AG09309 (cell line): Measurements from ENCODE around the gene SLC39A11.

Experiments used
- DNase-seq: peaks from one replicate; pipeline ENCODE4 v3.0.0-alpha.2; 2010; ENCODE audit warnings: low read depth
- H3K4me3 ChIP-seq: 2 replicates; pipeline ENCODE4 v1.5.1; 2011; ENCODE audit warnings: mild to moderate bottlenecking, low read depth, low read length, moderate library complexity; ENCODE audit not compliant: control insufficient read depth
- CTCF ChIP-seq: IDR thresholded peaks from 2 replicates; pipeline ENCODE4 v1.5.1; 2011; ENCODE audit warnings: mild to moderate bottlenecking, low read depth, low read length, inconsistent platforms; ENCODE audit not compliant: insufficient read depth, control insufficient read depth; ENCODE audit errors: missing control alignments

The SLC39A11 gene

DNA sequence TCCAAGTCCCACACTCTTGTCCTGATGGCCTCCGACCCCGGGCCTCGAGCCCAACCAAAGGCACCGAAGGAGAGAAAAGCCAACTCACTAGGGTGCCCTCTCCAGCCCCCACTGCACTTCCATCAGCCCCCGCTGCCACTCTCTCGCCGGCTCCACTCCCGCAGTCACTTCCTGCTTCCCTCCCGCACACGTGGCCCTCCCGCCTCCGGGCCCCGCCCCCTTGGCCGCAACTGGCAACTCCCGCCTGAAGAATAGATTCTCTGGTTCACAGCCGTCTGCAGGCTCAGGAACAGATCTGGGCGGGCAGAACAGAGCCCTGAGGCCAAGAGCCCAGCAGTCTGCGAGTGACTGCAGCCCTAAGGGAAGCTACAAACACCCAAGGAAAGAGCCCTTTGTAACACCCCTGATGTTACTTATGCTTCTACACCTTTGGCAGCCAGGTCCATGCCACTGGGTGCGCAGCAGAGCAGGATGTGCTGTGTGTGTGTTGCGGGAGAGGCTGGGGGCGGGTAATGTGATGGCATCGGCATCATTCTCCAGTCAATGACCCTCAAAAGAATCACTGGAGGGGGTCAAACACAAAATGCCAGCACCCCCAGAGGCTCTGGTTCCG is at the start of gene SLC39A11:
Gene SLC39A11, minus strand, starts transcription at position 166 of the 613 bp plus-strand sequence. CDS start 3,924 bp downstream, outside the sequence.
- DNase-seq: peak; percentile 75
- TF ChIP-seq CTCF: no peak
- peak within 1 kb of the TSS; percentile 82 for H3K4me3 ChIP-seq

DNA sequence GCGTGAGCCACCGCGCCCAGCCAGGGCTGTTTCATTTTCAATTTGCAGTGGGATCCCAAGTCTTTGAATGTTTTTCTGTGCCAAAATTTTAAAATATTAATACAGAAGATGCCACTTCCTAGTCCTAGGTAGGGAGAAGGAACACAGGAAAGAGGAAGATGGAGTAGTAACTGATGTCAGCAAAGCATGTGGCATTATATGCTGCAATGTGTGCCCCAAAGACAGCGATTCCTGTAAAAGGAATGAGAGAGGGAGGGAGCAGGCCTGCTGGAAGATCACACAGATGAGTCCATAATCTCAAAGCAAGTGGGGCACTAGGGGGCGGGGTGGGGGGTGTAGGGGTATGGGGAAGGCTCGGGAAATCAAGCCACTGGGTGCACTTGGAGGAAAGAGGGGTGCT is 48.9 kb upstream of the SLC39A11 start:
- no peak for DNase-seq
- H3K4me3 ChIP-seq: no peak overlapping the region
- no peak for TF ChIP-seq CTCF

- no peak for DNase-seq
- no peak overlapping the region for H3K4me3 ChIP-seq
- TF ChIP-seq CTCF: no peak
These were observed 48.1 kb upstream of the SLC39A11 start for GRCh38 chr17:73140566-73140965.

DNA sequence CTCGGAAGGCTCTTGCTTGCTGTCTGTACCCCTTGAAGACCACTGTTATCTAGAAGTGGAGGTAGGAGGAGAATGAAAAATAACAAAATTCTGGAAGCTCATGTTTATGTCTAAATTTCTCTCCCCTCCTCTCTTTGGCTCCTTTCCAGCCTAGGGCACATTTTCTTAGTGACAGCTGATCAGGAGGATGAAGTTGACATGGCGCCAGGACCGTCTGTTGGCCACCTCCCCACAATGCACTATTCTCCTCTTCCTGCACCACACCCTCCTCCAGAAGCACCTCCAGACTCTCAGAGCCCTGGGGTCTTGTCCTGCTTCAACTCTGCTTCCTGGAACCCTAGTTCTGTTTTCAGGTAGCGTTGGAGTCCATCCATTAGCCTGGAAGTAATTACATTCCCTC is 46.8 kb upstream of the SLC39A11 start:
- no peak for DNase-seq
- no peak overlapping the region for H3K4me3 ChIP-seq
- no peak for TF ChIP-seq CTCF

DNA sequence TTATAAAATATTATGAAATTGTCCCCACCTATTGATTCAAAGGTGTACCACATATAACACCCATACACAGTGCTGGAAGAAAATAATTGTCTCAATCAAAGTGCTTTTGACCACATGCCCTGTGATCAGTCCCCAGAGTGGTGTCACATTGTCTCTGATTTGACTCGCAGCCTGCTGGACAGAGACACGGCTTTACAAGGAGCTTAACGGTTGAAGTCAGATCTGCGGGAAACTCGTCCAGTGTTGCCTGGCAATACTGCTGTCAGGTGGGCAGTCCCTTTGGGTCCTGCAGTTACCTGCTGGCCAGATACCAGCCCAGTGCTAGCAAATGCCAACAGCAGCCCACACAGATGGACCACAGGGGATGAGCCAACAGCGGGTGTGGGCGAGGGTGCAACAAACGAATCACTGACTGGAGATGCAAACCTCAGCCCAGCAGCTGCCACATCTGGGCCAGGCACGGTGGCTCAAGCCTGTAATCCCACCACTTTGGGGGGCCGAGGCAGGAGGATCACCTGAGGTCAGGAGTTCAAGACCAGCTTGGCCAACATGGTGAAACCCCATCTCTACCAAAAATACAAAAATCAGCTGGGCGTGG is 46.2 kb upstream of the SLC39A11 start:
- no peak for TF ChIP-seq CTCF
- DNase-seq: no peak
- H3K4me3 ChIP-seq: no peak overlapping the region

- no peak overlapping the region for H3K4me3 ChIP-seq
- DNase-seq: no peak
- TF ChIP-seq CTCF: no peak
These were observed 44.9 kb upstream of the SLC39A11 start for GRCh38 chr17:73137376-73137775.
